CD4-positive, alpha-beta memory T cell (primary cell): ENCODE measurements around the gene SLC25A28. TPM values are rescaled to one million over a fixed set of nuclear protein-coding genes. Genes with fewer than 3 reads are reported as not detected.

Experiments
- CTCF ChIA-PET: fragments of 350-600 bp; sonication (Branson Sonifier 250); formaldehyde crosslinking; loops from one replicate; lab custom pipeline; 2021; ENCODE audit warnings: inconsistent platforms; ENCODE audit not compliant: partially characterized antibody; lab: Charles Lee
- POLR2A ChIA-PET: fragments of 350-600 bp; sonication (Branson Sonifier 250); formaldehyde crosslinking; loops from one replicate; lab custom pipeline; 2021; ENCODE audit not compliant: partially characterized antibody; lab: Charles Lee
- DNase-seq, 5 donors: peaks; one replicate each; pipeline versions ENCODE4 v3.0.0 to v3.0.0-alpha.2; 2020 to 2022; ENCODE audit warnings: mixed read lengths in 1 of 5
- H3K27ac ChIP-seq: one replicate; pipeline ENCODE4 v1.7.0; 2013; ENCODE audit warnings: low read depth, low read length
- H3K27me3 ChIP-seq: 2 replicates; pipeline ENCODE4 v1.7.0; 2013; ENCODE audit warnings: mild to moderate bottlenecking, low read length, moderate library complexity; ENCODE audit not compliant: insufficient read depth
- H3K36me3 ChIP-seq: 2 replicates; pipeline ENCODE4 v1.7.0; 2013; ENCODE audit warnings: mild to moderate bottlenecking, low read length, moderate library complexity; ENCODE audit not compliant: insufficient read depth
- H3K4me1 ChIP-seq: 2 replicates; pipeline ENCODE4 v1.7.0; 2013; ENCODE audit warnings: mild to moderate bottlenecking, low read length, moderate library complexity; ENCODE audit not compliant: insufficient read depth
- H3K4me3 ChIP-seq, 2 donors: one replicate each; pipeline ENCODE4 v1.7.0; 2013; ENCODE audit warnings: low read length in 2 of 2, mild to moderate bottlenecking in 1 of 2
- H3K9me3 ChIP-seq, 2 donors: one replicate each; pipeline ENCODE4 v1.7.0; 2013; ENCODE audit warnings: low read length in 2 of 2, control low read depth in 1 of 2; ENCODE audit not compliant: control insufficient read depth in 1 of 2
- H3K27ac Mint-ChIP-seq, 7 donors: one replicate each; pipeline ENCODE4 v1.8.0; 2020 to 2021; ENCODE audit warnings: mixed read lengths in 7 of 7, mild to moderate bottlenecking in 6 of 7, inconsistent platforms in 3 of 7, moderate library complexity in 3 of 7
- H3K27me3 Mint-ChIP-seq, 2 donors: one replicate each; pipeline ENCODE4 v1.8.0; 2020 to 2021; ENCODE audit warnings: mixed read lengths in 2 of 2
- H3K36me3 Mint-ChIP-seq, 2 donors: one replicate each; pipeline ENCODE4 v1.8.0; 2020 to 2021; ENCODE audit warnings: mixed read lengths in 2 of 2, inconsistent platforms in 1 of 2, mild to moderate bottlenecking in 1 of 2
- H3K4me1 Mint-ChIP-seq, 4 donors: one replicate each; pipeline ENCODE4 v1.8.0; 2020 to 2021; ENCODE audit warnings: mixed read lengths in 4 of 4, mild to moderate bottlenecking in 1 of 4
- H3K4me3 Mint-ChIP-seq, 8 donors: one replicate each; pipeline ENCODE4 v1.8.0; 2020 to 2021; ENCODE audit warnings: mixed read lengths in 8 of 8, mild to moderate bottlenecking in 7 of 8, moderate library complexity in 6 of 8, inconsistent platforms in 3 of 8
- H3K9me3 Mint-ChIP-seq, 8 donors: one replicate each; pipeline ENCODE4 v1.8.0; 2020 to 2021; ENCODE audit warnings: mixed read lengths in 8 of 8, mild to moderate bottlenecking in 5 of 8, inconsistent platforms in 3 of 8, moderate library complexity in 1 of 8
- intact Hi-C: fragments of 100-400 bp; cut with micrococcal nuclease; formaldehyde crosslinking; loops from one replicate; pipeline ENCODE4 v1.15.1; 2023
- polyA plus RNA-seq, 2 donors: library from polyadenylated mRNA; unstranded; fragments of 300-500 nt; fragmentation: Illumina TruSeq; gene quantifications; one replicate each; pipeline ENCODE4 v1.2.3, GENCODE V29; 2021
- total RNA-seq, 2 experiments: library from RNA; stranded (reverse); gene quantifications; one replicate each; pipeline ENCODE4 v1.2.3, GENCODE V29; 2021

SLC25A28 gene
- total and polyA plus RNA-seq, 4 experiments from 2014 or later = 19.4 to 91.9 (median 60.0) TPM

GRCh38 chr10:99565166-99565565, 55.1 kb downstream of the SLC25A28 start:
- CTCF ChIA-PET = interaction anchor here (1.1 kb wide), 1 partner anchor 146 kb away, joined by 3 read pairs; no protein-coding TSS in a partner anchor
- POLR2A ChIA-PET = no interaction called here
- H3K27ac ChIP-seq = no peak overlapping the region
- H3K36me3 ChIP-seq = no peaks in the 10 kb centered on the region
- peaks cover 15 to 20% of the 10 kb centered on the region in 2 donors for H3K27me3 Mint-ChIP-seq
- H3K36me3 Mint-ChIP-seq = no peaks in the 10 kb centered on the region
- H3K4me1 ChIP-seq = no peaks in the 10 kb centered on the region
- H3K27me3 ChIP-seq = no peaks in the 10 kb centered on the region
- no peaks in the 10 kb centered on the region for H3K9me3 ChIP-seq
- no peak overlapping the region for H3K4me3 ChIP-seq
- H3K27ac Mint-ChIP-seq = no peak overlapping the region
- H3K4me3 Mint-ChIP-seq = no peak overlapping the region
- DNase-seq = no peak
- peaks cover 0 to 2% (median 0%) of the 10 kb centered on the region in 4 donors for H3K4me1 Mint-ChIP-seq
- intact Hi-C loops = no loop called here
- H3K9me3 Mint-ChIP-seq = no peaks in the 10 kb centered on the region

GRCh38 chr10:99564361-99564760, 55.9 kb downstream of the SLC25A28 start:
- intact Hi-C loops = no loop called here
- Mint-ChIP-seq H3K27me3 (peaks cover 15 to 18% of the 10 kb centered on the region in 2 donors), H3K27ac (no peak overlapping the region), H3K4me3 (no peak overlapping the region), H3K9me3 (no peaks in the 10 kb centered on the region), H3K36me3 (no peaks in the 10 kb centered on the region), H3K4me1 (peaks cover 0 to 2% (median 0%) of the 10 kb centered on the region in 4 donors)
- POLR2A ChIA-PET = no interaction called here
- H3K9me3 ChIP-seq = no peaks in the 10 kb centered on the region
- no peaks in the 10 kb centered on the region for H3K36me3 ChIP-seq
- CTCF ChIA-PET = no interaction called here
- H3K4me3 ChIP-seq = no peak overlapping the region
- DNase-seq = no peak
- H3K27ac ChIP-seq = no peak overlapping the region
- H3K27me3 ChIP-seq = no peaks in the 10 kb centered on the region
- no peaks in the 10 kb centered on the region for H3K4me1 ChIP-seq

GRCh38 chr10:99562631-99563030, 57.6 kb downstream of the SLC25A28 start:
- intact Hi-C loops = no loop called here
- POLR2A ChIA-PET = no interaction called here
- Histone ChIP-seq H3K4me3 (no peak overlapping the region), H3K27me3 (no peaks in the 10 kb centered on the region), H3K9me3 (no peaks in the 10 kb centered on the region), H3K36me3 (no peaks in the 10 kb centered on the region), H3K4me1 (no peaks in the 10 kb centered on the region), H3K27ac (no peak overlapping the region)
- Mint-ChIP-seq H3K27ac (no peak overlapping the region), H3K27me3 (peaks cover 13 to 18% of the 10 kb centered on the region in 2 donors), H3K4me1 (peaks cover 0 to 2% (median 0%) of the 10 kb centered on the region in 4 donors), H3K36me3 (no peaks in the 10 kb centered on the region), H3K9me3 (no peaks in the 10 kb centered on the region), H3K4me3 (no peak overlapping the region)
- no peak for DNase-seq
- CTCF ChIA-PET = no interaction called here

Other genes starting within 250 kb of the SLC25A28 start
- 10 to 100 TPM; 10.3 to 10.4 TPM for gene GOT1, start 189.8 kb downstream of the SLC25A28 start, total RNA-seq
- gene GOT1, start 189.8 kb downstream of the SLC25A28 start, polyA plus RNA-seq = 10 to 100 TPM; 18.8 to 19.4 TPM
- gene NKX2-3, start 87.5 kb downstream of the SLC25A28 start, total RNA-seq = not detected
- under 1 TPM in 1 of 2 donors, not detected in 1; 0.09 TPM for gene NKX2-3, start 87.5 kb downstream of the SLC25A28 start, polyA plus RNA-seq
- gene ENTPD7, start 39.1 kb upstream of the SLC25A28 start, total RNA-seq = 1 to 10 TPM; 3.7 to 3.9 TPM
- 1 to 10 TPM; 1.7 to 2.2 TPM for gene ENTPD7, start 39.1 kb upstream of the SLC25A28 start, polyA plus RNA-seq
- gene COX15, start 111.7 kb upstream of the SLC25A28 start, total RNA-seq = 10 to 100 TPM; 31.1 to 32.1 TPM
- gene COX15, start 111.7 kb upstream of the SLC25A28 start, polyA plus RNA-seq = 10 to 100 TPM; 26.0 to 31.8 TPM
- gene CUTC, start 111.8 kb upstream of the SLC25A28 start, total RNA-seq = 10 to 100 TPM; 29.8 to 35.8 TPM
- 10 to 100 TPM; 53.2 to 88.8 TPM for gene CUTC, start 111.8 kb upstream of the SLC25A28 start, polyA plus RNA-seq
- gene ABCC2, start 162.2 kb upstream of the SLC25A28 start, total RNA-seq = 1 to 10 TPM; 6.5 to 6.7 TPM
- gene ABCC2, start 162.2 kb upstream of the SLC25A28 start, polyA plus RNA-seq = 1 to 10 TPM in 1 of 2 donors, under 1 TPM in 1; 0.72 to 1.1 TPM